LNCaP clone FGC (cell line): ENCODE measurements around the gene NFIC.

Experiments
- DNase-seq: peaks from one replicate; pipeline ENCODE4 v3.0.0-alpha.2; 2011; ENCODE audit warnings: low read depth
- H3K4me3 ChIP-seq: 2 replicates; pipeline ENCODE4 v1.5.1; 2011; ENCODE audit warnings: mild to moderate bottlenecking, low read depth, low read length, control low read depth
- CTCF ChIP-seq: IDR thresholded peaks from 2 replicates; pipeline ENCODE4 v1.5.1; 2012; ENCODE audit warnings: mild to moderate bottlenecking; ENCODE audit not compliant: control insufficient read depth, insufficient read depth; ENCODE audit errors: extremely low read depth

The NFIC gene

GRCh38 chr19:3365093-3365835 lies 1.1 kb upstream of the NFIC start:
- DNase-seq = no peak
- no peak for TF ChIP-seq CTCF
- peak overlapping the region; percentile 92 for H3K4me3 ChIP-seq

DNA sequence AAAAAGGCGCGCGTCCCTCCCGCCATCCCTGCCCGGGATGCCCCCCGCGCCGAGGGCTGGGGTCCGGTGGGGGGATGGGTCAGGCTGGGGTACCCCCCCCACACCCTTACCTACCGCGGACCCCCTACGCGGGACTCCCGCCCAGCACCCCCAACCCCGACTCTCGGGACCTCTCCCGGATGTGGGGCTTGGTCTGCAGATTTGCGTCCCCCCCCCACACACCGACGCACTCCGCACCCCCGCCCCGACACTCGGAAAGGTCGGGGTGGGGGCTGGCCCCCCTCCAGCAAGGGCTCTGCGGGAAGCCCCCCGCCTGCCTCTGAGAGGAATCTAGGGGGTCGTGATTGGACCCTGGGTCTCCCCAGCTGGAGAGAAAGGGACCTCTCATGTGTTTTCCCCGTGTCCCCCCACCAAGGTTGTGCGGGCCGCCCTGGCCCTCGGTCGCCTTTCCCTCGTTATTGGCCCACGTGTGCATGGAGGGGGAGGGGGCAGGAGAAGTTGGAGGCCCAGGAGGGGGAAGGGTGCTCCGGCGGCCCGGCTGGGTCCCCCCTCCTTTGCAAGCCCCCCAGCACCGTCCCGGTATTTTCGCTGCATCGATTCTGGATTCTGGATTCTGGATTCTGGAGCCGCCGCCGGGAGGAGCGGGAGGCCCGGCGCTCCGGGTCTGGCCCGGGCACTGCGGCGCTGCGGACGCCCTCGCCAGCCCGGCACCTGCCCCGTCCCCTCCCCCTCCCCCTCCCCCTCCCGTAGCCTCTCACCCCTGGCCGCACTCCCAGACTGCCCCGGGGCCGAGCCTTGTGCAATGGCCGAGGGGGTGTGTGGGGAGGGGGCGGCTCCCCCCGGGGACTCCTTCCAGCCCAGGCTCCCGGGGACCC lies 607 bp downstream of the NFIC start:
- DNase-seq = no peak
- TF ChIP-seq CTCF = no peak

DNA sequence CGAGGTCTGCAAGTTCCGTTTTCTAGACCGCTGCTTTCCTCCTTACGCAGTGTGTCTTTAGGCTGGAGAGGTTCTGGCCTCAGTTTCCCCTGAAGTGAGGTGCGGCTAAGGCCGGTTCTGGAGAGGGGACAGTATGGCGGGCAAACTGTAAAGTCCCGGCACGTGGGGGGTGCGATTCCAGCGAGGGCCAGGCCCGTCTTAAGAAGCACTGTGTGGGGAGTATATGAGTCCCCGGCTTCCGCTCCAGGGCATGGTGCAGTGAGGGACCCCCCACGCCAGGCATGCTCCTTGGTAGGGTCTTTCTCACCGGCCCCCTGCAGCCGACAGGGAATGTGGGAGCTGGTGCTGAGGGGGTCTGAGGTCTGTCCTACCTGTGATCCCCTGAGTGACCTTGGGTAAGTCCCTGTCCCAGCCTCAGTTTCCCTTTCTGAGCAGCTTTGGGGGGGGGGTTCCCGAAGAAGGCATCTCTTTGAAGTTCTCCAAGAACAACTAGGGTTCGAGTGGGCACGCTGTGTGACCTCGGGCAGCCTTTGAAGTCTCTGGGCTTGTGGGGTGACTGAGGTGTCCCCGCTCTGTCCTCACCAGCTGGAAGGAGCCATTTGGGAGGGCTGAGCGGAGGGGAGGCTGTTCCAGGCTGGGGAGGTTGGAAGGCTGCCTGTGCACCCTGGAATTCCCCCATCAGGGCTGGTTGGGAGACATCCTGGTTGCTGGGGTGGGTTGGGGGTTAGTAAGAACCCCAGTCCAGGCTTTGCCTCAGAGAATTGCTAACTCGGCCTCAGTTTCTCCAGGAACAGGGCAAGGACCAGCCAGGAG lies 1.5 kb downstream of the NFIC start:
- no peak for TF ChIP-seq CTCF
- no peak for DNase-seq
- H3K4me3 ChIP-seq = peak overlapping the region; percentile 92

More for the DNA sequence above, 607 bp downstream of the NFIC start:
- H3K4me3 ChIP-seq = peak overlapping the region; percentile 92

DNA sequence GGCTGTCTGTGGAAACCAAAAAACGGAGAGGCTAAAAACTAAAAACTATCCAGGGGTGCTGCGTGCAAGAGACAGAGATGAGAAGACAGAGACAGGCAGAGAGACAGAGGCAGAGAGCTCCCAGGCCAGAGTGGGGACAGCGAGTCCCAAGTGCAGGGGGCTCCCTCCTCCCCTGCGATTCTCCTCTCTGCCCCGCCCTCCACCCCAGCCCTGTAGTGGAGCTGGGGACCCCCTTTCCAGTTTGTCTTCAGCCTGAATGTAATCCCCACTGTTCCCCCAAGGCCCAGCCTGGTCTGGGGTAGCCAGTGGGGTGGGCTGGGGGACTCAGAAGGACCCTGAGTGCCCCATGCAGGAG lies 2.0 kb downstream of the NFIC start:
- TF ChIP-seq CTCF = no peak
- DNase-seq = no peak
- peak overlapping the region; percentile 92 for H3K4me3 ChIP-seq

- no peak for DNase-seq
- H3K4me3 ChIP-seq = peak overlapping the region; percentile 92
- no peak for TF ChIP-seq CTCF
Observed at GRCh38 chr19:3368848-3369336, 2.5 kb downstream of the NFIC start.

DNA sequence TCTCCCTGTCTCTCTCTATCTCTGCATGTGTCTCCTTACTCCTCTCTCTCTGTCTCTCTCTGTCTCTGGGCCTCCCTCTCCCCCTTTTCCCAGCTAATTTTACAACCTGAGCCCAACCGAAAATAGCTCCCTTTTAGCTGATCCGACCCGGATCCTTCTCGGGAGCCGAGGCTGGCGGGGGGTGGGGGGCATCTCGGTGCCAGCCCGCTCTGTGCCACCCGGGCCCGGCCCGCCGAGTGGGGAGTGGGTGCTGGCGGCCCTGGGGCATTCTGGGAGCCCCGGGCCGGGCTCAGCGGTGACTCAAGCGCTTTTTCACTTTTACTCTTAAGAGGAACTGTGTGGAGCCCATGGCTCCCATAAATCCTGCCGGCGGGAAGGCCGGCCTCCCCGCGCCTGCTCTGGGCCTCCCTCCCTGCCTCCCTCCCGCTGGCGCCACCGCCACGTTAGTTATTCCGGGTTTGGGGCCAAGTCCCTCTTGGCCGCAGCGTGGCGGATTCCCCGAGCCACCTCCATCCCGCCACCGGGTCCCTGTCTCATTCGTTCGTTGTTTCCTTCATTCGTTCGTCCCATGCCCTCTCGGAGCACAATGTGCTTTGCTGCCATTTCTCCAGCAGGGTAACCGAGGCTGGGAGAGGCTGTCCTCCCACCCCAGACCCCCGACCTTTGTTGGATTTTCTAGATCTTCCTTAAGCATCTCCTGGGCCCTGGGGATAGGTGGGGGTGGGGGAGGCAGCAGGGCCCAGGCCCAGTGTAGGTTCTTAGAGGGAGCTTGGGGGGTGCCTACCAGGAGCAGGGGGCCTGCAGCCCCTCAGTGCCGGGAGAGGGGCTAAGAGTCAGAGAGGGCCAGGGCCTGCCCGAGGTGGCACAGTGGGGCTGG lies 3.2 kb downstream of the NFIC start:
- H3K4me3 ChIP-seq = peak overlapping the region; percentile 92
- DNase-seq = no peak
- no peak for TF ChIP-seq CTCF
